IMR-90 (cell line): ENCODE measurements around the gene LYZL2. TPM values are rescaled to one million over a fixed set of nuclear protein-coding genes. Genes with fewer than 3 reads are reported as not detected.
A peak's percentile ranks its signal among the peaks of the same experiment; 100 is the strongest.
"Not testable (repeated sequence)": the region's sequence is repeated elsewhere in the genome, so short reads cannot be mapped to it uniquely, and the experiment has no call there.

Source experiments
- ATAC-seq: fragments of 200-7000 bp; cut with Tn5 transposase; 2 replicates; pipeline ENCODE4 v1.9.1; 2020; ENCODE audit warnings: low read depth, mild to moderate bottlenecking, moderate library complexity
- BruUV-seq: library from RNA; stranded (reverse); fragments of 400-500 nt; replicated peaks from 2 replicates; lab custom pipeline; 2021; lab: Mats Ljungman, UMichigan
- CTCF ChIA-PET: fragments of 300-600 bp; formaldehyde crosslinking; extraction: SDS; loops from one replicate; lab custom pipeline; 2021; ENCODE audit warnings: antibody characterized with exemption; lab: Yijun Ruan, JAX
- POLR2A ChIA-PET: fragments of 300-600 bp; sonication (Branson Sonifier 250); formaldehyde crosslinking; loops from one replicate; lab custom pipeline; 2022; ENCODE audit warnings: antibody characterized with exemption; ENCODE audit not compliant: unreplicated experiment; lab: Charles Lee
- DNase-seq: peaks from one replicate; pipeline ENCODE4 v3.0.0; 2013
- H2AFZ ChIP-seq: replicated peaks from 2 replicates; pipeline ENCODE3; 2013; ENCODE audit warnings: low read length, mild to moderate bottlenecking; ENCODE audit not compliant: poor library complexity
- H2AK5ac ChIP-seq: 2 replicates; pipeline ENCODE4 v1.6.1; 2013; ENCODE audit warnings: low read depth, low read length, inconsistent platforms
- H2AK9ac ChIP-seq: replicated peaks from 2 replicates; pipeline ENCODE3; 2013; ENCODE audit warnings: mild to moderate bottlenecking, low read depth, low read length, moderate library complexity; ENCODE audit not compliant: poor library complexity
- H2BK120ac ChIP-seq: 2 replicates; pipeline ENCODE4 v1.6.1; 2013; ENCODE audit warnings: low read depth, low read length, inconsistent platforms
- H2BK15ac ChIP-seq: 3 replicates; pipeline ENCODE4 v1.6.1; 2013; ENCODE audit warnings: low read depth, low read length, inconsistent platforms
- H2BK20ac ChIP-seq: 2 replicates; pipeline ENCODE4 v1.6.1; 2013; ENCODE audit warnings: low read depth, mild to moderate bottlenecking, inconsistent platforms, low read length, moderate library complexity
- H2BK5ac ChIP-seq: 2 replicates; pipeline ENCODE4 v1.6.1; 2013; ENCODE audit warnings: mild to moderate bottlenecking, low read depth, low read length, inconsistent platforms; ENCODE audit not compliant: poor library complexity, severe bottlenecking
- H3K14ac ChIP-seq: replicated peaks from 2 replicates; pipeline ENCODE4 v1.6.1; 2013; ENCODE audit warnings: low read depth, low read length, inconsistent platforms
- H3K18ac ChIP-seq: 2 replicates; pipeline ENCODE4 v1.6.1; 2013; ENCODE audit warnings: low read depth, low read length, control low read depth
- H3K23ac ChIP-seq: 2 replicates; pipeline ENCODE4 v1.6.1; 2013; ENCODE audit warnings: low read depth, low read length, inconsistent platforms
- H3K27ac ChIP-seq: 2 replicates; pipeline ENCODE4 v1.5.1; 2013; ENCODE audit warnings: mild to moderate bottlenecking, control low read depth, low read length; ENCODE audit not compliant: insufficient read depth
- H3K27me3 ChIP-seq: 2 replicates; pipeline ENCODE4 v1.6.1; 2013; ENCODE audit warnings: low read length; ENCODE audit not compliant: control insufficient read depth, insufficient read depth
- H3K36me3 ChIP-seq: 2 replicates; pipeline ENCODE4 v1.6.1; 2013; ENCODE audit warnings: low read length, mixed read lengths; ENCODE audit not compliant: control insufficient read depth, insufficient read depth
- H3K4ac ChIP-seq: 2 replicates; pipeline ENCODE4 v1.6.1; 2013; ENCODE audit warnings: low read depth, low read length, inconsistent platforms
- H3K4me1 ChIP-seq: 2 replicates; pipeline ENCODE4 v1.6.1; 2013; ENCODE audit warnings: low read length, mixed read lengths; ENCODE audit not compliant: control insufficient read depth, insufficient read depth
- H3K4me2 ChIP-seq: 2 replicates; pipeline ENCODE4 v1.6.1; 2013; ENCODE audit warnings: low read depth, mild to moderate bottlenecking, control low read depth, low read length, moderate library complexity
- H3K4me3 ChIP-seq: 2 replicates; pipeline ENCODE4 v1.5.1; 2013; ENCODE audit warnings: low read depth, mild to moderate bottlenecking, control low read depth, low read length, moderate library complexity; ENCODE audit not compliant: insufficient read depth
- H3K56ac ChIP-seq: 2 replicates; pipeline ENCODE4 v1.6.1; 2013; ENCODE audit warnings: low read length, inconsistent platforms; ENCODE audit not compliant: insufficient read depth; ENCODE audit errors: extremely low read depth
- H3K79me1 ChIP-seq, 2 experiments: 2 replicates each; pipeline ENCODE4 v1.6.1; 2013; ENCODE audit warnings: low read length in 2 of 2, inconsistent platforms in 1 of 2, low read depth in 1 of 2
- H3K9ac ChIP-seq: 2 replicates; pipeline ENCODE4 v1.6.1; 2013; ENCODE audit warnings: low read depth, low read length, control low read depth
- H3K9me1 ChIP-seq: 2 replicates; pipeline ENCODE4 v1.6.1; 2013; ENCODE audit warnings: low read length, inconsistent platforms; ENCODE audit not compliant: insufficient read depth
- H3K9me3 ChIP-seq: 2 replicates; pipeline ENCODE4 v1.6.1; 2013; ENCODE audit warnings: low read length; ENCODE audit not compliant: control insufficient read depth, insufficient read depth
- H4K20me1 ChIP-seq: 2 replicates; pipeline ENCODE4 v1.6.1; 2013; ENCODE audit warnings: low read length, inconsistent platforms; ENCODE audit not compliant: insufficient read depth
- H4K5ac ChIP-seq: 2 replicates; pipeline ENCODE4 v1.6.1; 2013; ENCODE audit warnings: mild to moderate bottlenecking, low read depth, low read length, control low read depth
- H4K8ac ChIP-seq, 2 experiments: 2 replicates each; pipeline ENCODE4 v1.6.1; 2013; ENCODE audit warnings: low read depth in 2 of 2, low read length in 2 of 2, control low read depth in 1 of 2, inconsistent platforms in 1 of 2
- H4K91ac ChIP-seq: 2 replicates; pipeline ENCODE4 v1.6.1; 2013; ENCODE audit warnings: low read depth, low read length, inconsistent platforms; ENCODE audit not compliant: insufficient read depth
- CEBPB ChIP-seq: IDR thresholded peaks from 2 replicates; pipeline ENCODE4 v1.6.1; 2012; ENCODE audit warnings: low read depth, low read length, improper control_type of control experiment
- RAD21 ChIP-seq: IDR thresholded peaks from 2 replicates; pipeline ENCODE4 v1.6.1; 2012; ENCODE audit warnings: low read length, improper control_type of control experiment
- RFX5 ChIP-seq: IDR thresholded peaks from 2 replicates; pipeline ENCODE4 v1.8.0; 2012; ENCODE audit warnings: low read depth, mild to moderate bottlenecking, low read length, moderate library complexity
- WGBS, 2 experiments: methylation state at CpG; one replicate each; pipeline versions ENCODE4 v1.1.5 to v1.1.7; 2013; ENCODE audit warnings: missing lambda C conversion rate in 2 of 2; ENCODE audit not compliant: insufficient read length in 1 of 2; ENCODE audit errors: extremely low coverage in 2 of 2; 5-methylcytosine and 5-hydroxymethylcytosine counted together
- dilution Hi-C: fragments of 300-500 bp; cut with HindIII; formaldehyde crosslinking; loops from one replicate; pipeline ENCODE4 v1.14.3; 2018; ENCODE audit warnings: low sequenced_read_pairs; ENCODE audit not compliant: unreplicated experiment
- in situ Hi-C: fragments of 300-500 bp; cut with MboI; formaldehyde crosslinking; loops from 3 replicates; pipeline ENCODE4 v1.14.3; 2019; ENCODE audit warnings: low sequenced_read_pairs, inconsistent platforms, mixed read lengths
- intact Hi-C: fragments of 100-400 bp; cut with micrococcal nuclease; formaldehyde crosslinking; loops from 2 replicates; pipeline ENCODE4 v1.10.0; 2022
- polyA plus RNA-seq, 3 experiments: library from polyadenylated mRNA; depleted of rRNA; stranded (reverse); fragments of >200 nt; gene quantifications; 2 replicates each; pipeline ENCODE4 v1.2.3, GENCODE V29; 2012; ENCODE audit warnings: low replicate concordance in 1 of 3
- total RNA-seq: library from RNA; depleted of rRNA; stranded (reverse); fragments of >200 nt; gene quantifications from 2 replicates; pipeline ENCODE4 v1.2.3, GENCODE V29; 2012
- TF ChIP-seq, protein P1 (sequence below): fragments of 150-350 bp; IDR thresholded peaks from 2 replicates; pipeline ENCODE4 v1.6.1; 2017; ENCODE audit warnings: mild to moderate bottlenecking, antibody characterized with exemption, low read length, low read depth

The LYZL2 gene
- total and polyA plus RNA-seq, 2 of the 4 experiments (the other 2 are of a cell fraction), result not detected

DNA sequence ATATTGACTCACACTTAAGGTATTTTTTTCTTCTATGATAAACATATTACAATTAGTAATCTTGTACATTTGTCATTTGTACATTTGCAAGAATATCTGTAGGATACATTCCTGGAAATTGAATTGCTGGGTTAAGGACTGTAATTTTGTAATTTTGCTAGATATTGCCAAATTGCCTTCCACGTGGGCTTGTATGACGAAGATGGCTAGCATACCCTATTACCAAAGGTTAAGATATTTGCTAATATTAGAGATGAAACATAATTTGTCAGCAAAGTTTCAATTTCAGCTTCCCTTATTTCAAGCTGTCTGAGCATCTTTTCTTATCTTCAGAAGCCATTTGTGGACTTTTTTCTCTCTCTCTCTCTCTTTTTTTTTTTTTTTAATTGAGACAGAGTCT is 1.0 kb upstream of the LYZL2 start:
- Histone ChIP-seq H2BK5ac (no peak overlapping the region), H3K36me3 (no peaks in the 10 kb centered on the region), H3K79me1 (no peaks in the 10 kb centered on the region), H2BK120ac (no peak overlapping the region), H3K4me1 (peaks cover 2% of the 10 kb centered on the region; the same call in 1 of the 2 replicates), H3K27ac (peak overlapping the region; percentile 85), H3K4me2 (no peak overlapping the region), H3K9me1 (no peaks in the 10 kb centered on the region), H3K4me3 (no peak overlapping the region), H3K56ac (no peak overlapping the region), H2BK20ac (no peak overlapping the region), H4K8ac (no peak overlapping the region), H2AK5ac (no peak overlapping the region), H3K14ac (no peak overlapping the region), H3K18ac (no peak overlapping the region; the same call in 1 of the 2 replicates), H2BK15ac (0 out of 3 replicates have a peak overlapping the region, but pooled peaks have one; percentile 33), H3K9ac (no peak overlapping the region), H4K20me1 (no peaks in the 10 kb centered on the region), H2AFZ (no peak overlapping the region), H2AK9ac (no peak overlapping the region), H3K23ac (no peak overlapping the region), H3K4ac (no peak overlapping the region), H3K9me3 (no peaks in the 10 kb centered on the region), H4K91ac (peak overlapping the region; percentile 36; the same call in 1 of the 2 replicates), H4K5ac (peak overlapping the region; percentile 92; the same call in 1 of the 2 replicates), H3K27me3 (no peaks in the 10 kb centered on the region)
- WGBS, 2 experiments, result no CpG with 5 or more reads among the region's 2 CpGs
- no peak for TF ChIP-seq RAD21
- TF ChIP-seq CEBPB, result peak; percentile 95
- TF ChIP-seq, protein P1, sequence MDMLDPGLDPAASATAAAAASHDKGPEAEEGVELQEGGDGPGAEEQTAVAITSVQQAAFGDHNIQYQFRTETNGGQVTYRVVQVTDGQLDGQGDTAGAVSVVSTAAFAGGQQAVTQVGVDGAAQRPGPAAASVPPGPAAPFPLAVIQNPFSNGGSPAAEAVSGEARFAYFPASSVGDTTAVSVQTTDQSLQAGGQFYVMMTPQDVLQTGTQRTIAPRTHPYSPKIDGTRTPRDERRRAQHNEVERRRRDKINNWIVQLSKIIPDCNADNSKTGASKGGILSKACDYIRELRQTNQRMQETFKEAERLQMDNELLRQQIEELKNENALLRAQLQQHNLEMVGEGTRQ, result peak; percentile 50; the same call in 1 of the 2 replicates
- no peak for TF ChIP-seq RFX5
- ATAC-seq, result peak; percentile 46
- in situ Hi-C loops, result no loop called here
- BruUV-seq, result no TSS peak
- intact Hi-C loops, result no loop called here
- dilution Hi-C loops, result no loop called here
- POLR2A ChIA-PET, result no interaction called here
- CTCF ChIA-PET, result interaction anchor here (0.7 to 1.0 kb wide), 2 partner anchors 9 to 805 kb away, joined by 3 read pairs; no protein-coding TSS in a partner anchor
- DNase-seq, result peak; percentile 85

DNA sequence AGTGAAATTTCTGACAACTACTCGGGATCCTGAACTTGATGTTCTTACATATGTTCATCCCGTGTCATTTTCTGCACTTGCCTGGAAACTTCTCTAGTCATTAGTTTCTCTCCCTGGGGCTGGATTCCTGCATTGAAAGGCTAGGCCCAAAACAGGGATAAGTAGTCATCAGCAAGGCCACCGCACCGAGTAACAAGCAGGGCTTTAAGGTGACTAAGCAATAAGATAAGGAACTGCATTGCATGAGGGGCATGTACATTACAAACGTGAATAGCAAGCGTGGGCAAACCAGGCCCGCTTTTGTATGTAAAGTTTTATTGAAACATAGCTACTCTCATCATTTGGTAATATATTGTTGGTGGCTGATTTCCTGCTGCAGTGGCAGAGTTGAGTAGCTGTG is 977 bp downstream of the LYZL2 start:
- H4K5ac ChIP-seq, H3K4me1 ChIP-seq, H3K4ac ChIP-seq, H3K9me1 ChIP-seq, H3K18ac ChIP-seq, intact Hi-C loops, DNase-seq, H2BK15ac ChIP-seq, H2AK5ac ChIP-seq, H3K4me2 ChIP-seq, H4K8ac ChIP-seq, CTCF ChIA-PET, H3K9ac ChIP-seq, H3K27ac ChIP-seq, H3K23ac ChIP-seq, H3K27me3 ChIP-seq, H3K4me3 ChIP-seq, H2AFZ ChIP-seq, H2BK20ac ChIP-seq, H2AK9ac ChIP-seq, H4K91ac ChIP-seq, ATAC-seq, H4K20me1 ChIP-seq, H3K14ac ChIP-seq, H3K36me3 ChIP-seq, H2BK5ac ChIP-seq, BruUV-seq, H2BK120ac ChIP-seq, H3K79me1 ChIP-seq, H3K56ac ChIP-seq, H3K9me3 ChIP-seq, dilution Hi-C loops: not testable (repeated sequence)
- in situ Hi-C loops, result loop anchor here (10.0 kb wide), 1 partner anchor 1334 kb away; no protein-coding TSS in a partner anchor
- WGBS, 2 experiments, result 100% methylated on average over 2 of the region's 7 CpGs; no CpG with 5 or more reads in 1 of the 2 experiments
- POLR2A ChIA-PET, result interaction anchor here (0.8 kb wide), 2 partner anchors 9 to 22 kb away, joined by 3 read pairs; no protein-coding TSS in a partner anchor
